ENCODE data around the gene ANTXRL.

- no peak for TF ChIP-seq CTCF (IDR thresholded peaks at IDR 0.05)
- TF ChIP-seq EP300 (IDR thresholded peaks at IDR 0.05), result no peak
- TF ChIP-seq POLR2A (IDR thresholded peaks at IDR 0.05), result no peak
- no peak for TF ChIP-seq POLR2AphosphoS5 (IDR thresholded peaks at IDR 0.05)
These were observed 12.4 kb downstream of the ANTXRL start for GRCh38 chr10:46299286-46299535.

Data from suprapubic skin (tissue), 4 donors.